Endometrium (tissue), 2 donors: Measurements from ENCODE around the gene MPZL1.

Source experiments
- FAIRE-seq: peaks from 2 replicates; lab custom pipeline; 2012; peaks lifted over from hg19 to GRCh38; lab: Jason Lieb, UNC
- donor health status: control.
- donor health status: control.

Gene MPZL1

DNA sequence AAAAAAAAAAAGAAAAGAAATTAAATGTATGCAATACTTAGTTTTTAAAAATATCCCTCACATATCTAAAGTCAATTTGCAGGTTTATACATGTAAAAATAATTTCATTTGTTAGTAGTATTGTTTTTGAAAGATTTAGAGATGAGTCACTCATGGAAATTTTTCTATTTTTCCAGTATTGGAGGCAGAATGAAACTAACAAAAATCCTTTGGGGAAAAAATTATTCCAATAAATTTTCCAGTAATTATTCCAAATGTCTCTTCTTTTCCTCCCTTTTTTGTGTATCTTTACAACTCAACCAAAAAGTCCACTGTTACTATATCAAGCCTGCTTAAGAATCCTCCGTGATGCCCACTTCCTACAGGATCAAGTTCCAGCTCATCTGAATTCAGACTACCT lies 29.9 kb downstream of the MPZL1 start:
- peak; percentile 23 for FAIRE-seq

DNA sequence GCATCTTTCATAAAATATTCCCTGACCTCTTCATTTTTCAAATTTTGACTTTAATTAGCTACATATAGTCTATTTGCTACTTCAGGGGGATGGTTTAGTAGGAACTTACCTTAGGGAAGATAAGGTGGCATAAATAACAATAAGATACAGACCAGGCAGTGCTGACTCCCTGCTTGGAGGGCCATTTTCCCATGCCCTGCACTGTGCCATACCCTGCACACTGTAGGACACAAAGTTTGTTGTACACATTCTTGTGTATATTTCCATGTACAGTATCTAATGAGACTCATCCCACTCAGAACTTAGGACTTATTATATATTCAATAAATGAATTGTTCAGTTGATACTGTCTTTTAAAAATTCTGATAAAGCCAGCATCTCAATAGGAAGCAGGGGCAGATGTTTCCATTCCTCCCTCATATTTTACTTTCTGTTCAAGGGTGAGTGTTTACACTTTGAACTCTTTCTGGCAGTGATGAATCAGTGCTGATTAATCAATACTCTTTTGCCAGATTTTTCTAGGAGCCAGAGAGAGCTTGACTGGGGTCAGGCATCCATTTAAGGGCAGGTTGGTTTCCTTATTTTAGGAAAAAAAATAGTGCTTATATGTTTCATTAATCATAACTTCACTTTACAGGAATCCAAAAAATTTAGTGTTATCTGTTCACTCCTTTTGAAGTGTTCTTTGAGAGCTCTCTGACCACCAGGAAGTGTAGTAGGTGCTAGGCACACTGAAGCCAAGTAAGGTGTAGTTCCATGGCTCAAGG lies 30.6 kb downstream of the MPZL1 start:
- no peak for FAIRE-seq

DNA sequence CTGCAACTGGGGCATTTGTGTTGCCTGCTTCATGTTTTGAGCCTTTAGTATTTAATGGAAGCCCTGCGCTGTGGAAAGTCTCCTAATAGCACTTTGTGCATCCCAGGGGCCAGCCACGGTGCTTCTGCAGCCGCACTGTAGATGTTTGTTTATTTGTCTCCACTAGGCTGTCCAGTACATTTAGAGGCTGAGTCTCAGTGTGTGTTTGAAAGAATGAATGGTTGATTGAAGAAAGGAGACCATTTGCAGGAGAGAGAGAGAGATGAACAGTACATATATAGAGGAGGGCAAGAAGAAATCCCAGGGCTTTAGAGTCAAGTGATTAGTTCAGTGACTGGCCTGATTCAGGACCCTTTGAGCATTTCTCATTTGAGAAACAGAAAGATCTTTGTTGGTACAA lies 33.9 kb downstream of the MPZL1 start:
- FAIRE-seq = no peak

DNA sequence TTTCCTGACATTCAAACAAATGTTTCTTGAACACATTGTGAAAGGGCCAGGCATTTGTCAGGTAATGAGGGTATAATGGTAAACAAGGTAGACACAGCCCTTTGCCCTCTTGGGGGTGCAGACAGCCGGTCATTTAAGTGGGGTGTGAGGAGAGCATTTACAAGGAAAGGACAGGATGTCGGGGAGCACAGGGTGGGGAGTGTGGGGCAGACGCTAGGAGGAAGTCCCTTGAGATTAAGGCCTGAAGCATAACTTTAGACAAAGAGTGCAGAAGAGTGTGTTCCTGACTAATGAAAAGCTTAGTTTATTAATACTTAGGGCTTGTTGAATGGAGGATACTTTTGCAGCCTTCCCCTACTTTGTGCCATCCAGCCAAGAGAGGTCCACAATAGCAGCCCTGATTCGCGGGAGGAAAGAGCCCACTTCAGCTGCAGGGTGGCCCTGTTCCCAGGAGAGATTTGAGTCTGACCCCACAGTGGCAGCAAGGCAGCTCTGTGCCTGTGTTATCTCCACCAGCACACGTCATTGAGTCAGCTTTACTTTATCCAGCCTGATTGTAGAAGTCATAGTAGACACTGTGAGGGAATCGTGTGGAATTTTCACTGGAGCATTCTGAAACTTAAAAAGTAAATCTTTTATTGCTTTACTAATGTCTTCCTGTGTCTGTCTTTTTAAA lies 35.1 kb downstream of the MPZL1 start:
- FAIRE-seq = no peak

DNA sequence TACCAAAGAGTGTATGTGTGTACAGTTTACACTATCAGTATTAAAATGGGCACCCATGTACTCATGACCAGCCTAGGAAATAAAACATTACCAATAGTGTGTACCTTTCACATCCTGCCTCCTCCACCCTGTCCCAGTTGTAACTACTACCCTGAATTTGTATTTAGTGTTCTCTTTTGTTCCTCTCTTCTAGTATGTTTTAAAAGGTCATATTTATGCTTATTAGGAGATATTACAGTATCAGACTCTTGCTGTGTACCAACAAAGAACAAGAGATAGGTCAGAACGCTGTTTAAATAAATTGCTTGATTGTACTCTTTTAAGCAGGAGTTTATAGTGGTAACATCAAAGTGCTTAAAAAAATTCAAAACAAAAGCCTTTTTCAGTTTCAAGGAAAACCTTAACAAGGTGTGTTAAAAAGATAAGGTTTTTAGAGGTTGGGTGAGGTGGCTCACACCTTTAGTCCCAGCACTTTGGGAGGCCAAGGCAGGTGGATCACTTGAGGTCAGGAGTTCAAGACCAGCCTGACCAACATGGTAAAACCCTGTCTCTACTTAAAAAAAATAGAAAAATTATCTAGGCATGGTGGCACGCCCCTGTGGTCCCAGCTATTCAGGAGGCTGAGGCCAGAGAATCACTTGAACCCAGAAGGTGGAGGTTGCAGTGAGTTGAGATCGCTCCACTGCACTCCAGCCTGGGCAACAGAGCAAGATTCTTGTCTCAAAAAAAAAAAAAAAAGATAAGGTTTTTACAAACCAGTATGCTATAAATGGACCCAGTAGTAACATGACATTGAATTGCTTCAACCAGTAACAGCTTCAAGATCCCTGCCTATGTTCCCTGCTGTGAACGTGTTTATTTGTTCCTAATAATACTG lies 35.9 kb downstream of the MPZL1 start:
- no peak for FAIRE-seq

DNA sequence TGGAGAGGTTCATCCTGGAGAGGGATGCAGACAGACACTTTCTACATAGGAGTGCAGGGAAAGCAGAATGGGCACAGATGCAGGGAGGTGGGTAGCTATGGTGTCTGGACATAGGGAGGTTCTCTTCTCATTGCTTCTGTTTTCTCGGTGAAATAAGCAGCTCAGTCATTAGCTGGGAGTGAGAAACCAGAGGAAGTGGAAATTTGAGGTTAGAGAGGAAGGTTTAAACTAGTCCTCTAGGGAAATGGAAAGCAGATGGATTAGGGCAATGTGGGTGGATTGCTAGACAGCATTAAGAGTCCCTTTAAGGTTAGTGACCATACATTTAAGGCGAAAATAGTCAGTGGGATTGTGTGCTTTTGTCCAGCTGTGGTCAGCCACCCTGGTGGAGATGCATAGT lies 39.6 kb downstream of the MPZL1 start:
- FAIRE-seq = no peak

DNA sequence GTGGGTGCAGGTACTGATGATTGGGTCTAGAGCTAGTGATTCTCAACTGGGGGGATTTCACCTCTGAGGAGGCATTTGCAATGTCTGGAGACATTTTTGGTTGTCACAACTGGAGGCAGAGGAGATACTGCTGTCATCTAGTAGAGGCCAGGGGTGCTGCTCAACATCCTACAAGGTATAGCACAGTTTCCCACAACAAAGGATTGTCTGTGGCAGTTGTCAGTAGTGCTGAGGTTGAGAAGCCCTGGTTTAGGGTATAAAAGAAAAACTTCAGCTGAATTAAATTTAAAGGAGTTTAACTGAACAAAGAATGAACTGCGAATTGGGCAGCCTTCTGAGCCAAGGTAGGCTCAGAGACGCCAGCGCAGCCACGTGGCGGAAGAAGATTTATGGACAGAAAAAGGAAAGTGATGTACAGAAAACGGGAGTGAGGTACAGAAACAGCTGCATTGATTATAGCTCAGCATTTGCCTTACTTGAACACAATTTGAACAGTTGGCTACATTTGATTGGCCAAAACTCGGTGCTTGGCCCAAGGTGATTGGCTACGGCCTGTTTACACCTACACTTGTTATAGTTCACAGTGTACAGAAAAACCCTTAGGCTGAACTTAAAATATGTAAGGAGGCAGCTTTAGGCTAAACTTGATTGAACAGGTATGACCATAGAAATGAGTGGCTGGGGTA lies 40.4 kb downstream of the MPZL1 start:
- no peak for FAIRE-seq

DNA sequence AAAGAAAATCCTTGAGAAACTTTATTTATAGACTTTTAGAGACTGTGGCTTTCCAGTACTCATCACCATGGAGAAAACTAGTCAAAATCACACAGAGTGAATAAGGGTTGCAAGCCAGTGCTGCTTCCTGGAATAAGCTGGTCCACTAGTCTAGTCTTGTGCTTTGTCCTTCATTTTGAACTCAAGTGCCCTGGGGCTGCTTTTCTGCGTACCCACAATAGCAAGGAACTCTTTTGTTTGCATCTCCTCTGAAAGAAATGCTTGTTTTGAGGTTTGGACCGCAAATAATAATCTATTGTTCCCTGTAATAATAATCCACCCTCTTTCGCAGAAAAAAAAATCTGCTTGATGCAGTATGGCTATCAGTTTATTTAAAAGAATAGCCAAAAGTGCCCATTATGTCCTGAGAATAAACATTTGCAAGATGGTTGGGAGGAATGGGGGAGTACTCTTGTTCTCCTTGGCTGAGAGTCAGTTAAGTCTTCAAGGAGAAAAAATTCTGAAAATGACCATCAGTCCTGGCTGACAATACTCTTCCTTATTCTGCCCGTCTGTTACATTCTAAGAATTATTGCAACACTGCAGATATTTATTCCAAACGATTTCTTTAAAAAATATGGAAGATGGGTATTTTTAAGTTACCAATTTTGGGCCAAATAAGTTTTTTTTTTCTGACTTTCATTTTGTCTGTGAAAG lies 41.9 kb downstream of the MPZL1 start:
- FAIRE-seq = no peak

DNA sequence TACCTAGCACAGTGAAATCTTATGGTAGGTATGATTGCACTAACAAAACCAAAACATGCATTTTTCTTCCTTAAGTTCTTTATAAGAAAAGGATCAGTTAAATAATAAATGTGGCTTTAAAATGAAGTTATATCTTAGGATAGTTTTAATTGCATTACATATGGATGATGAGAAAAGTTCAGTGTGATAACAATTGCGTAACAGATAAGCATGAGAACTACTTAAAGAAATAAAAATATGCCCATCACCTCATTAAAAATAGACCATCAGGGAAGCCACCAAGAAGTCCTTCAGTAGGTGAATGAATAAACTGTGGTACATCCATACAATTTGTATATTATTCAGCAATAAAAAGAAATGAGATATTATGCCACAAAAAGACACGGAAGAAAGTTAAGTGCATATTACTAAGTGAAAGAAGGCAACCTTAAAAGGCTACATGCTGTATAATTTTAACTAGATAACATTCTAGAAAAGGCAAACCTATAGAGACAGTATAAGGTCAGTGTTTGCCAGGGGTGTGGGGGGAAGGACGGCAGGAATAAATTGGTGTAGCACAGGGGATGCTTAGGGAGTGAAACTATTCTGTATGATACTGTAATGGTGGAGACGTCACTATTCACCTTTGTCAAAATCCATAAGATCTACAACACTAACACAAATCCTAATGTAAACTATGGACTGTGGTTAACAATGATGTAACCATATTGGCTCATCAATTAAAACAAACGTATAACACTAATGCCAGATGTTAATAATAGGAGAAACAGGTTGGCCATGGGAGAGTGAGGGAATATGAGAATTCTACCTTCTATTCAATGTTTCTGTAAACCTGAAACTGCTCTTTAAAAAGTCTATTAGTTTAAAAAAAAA lies 42.9 kb downstream of the MPZL1 start:
- FAIRE-seq = no peak

DNA sequence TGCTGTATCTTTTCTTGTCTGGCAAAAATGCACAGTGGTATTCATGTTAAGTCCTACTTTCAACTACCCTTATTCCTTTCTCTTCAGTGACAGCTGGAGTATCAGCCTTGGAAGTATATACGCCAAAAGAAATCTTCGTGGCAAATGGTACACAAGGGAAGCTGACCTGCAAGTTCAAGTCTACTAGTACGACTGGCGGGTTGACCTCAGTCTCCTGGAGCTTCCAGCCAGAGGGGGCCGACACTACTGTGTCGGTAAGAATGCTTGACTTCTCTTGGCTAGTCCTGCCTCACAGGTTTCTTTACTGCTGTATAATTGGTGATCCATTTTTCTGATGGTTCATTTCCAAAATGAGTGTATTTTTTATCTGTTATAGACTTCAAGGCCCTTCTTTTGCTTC lies 43.7 kb downstream of the MPZL1 start:
- no peak for FAIRE-seq

DNA sequence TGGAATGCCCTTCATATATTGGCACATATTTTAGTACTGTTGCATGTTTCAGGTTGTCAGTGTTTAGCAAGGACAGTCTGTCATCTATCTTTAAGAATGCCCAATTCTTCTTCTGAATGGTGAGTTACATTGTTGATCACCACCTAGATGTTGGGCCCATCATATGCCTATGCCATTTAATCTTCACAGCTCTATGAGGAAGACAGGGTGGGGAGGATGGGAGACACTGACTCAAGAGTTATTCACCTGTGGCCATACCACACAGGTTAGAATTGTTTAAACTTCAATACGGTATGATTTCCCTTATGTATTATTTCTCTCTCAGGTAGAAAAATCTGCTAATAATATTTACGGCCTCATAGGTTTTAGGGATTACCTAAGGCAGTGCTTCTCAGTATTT lies 44.8 kb downstream of the MPZL1 start:
- FAIRE-seq = no peak

DNA sequence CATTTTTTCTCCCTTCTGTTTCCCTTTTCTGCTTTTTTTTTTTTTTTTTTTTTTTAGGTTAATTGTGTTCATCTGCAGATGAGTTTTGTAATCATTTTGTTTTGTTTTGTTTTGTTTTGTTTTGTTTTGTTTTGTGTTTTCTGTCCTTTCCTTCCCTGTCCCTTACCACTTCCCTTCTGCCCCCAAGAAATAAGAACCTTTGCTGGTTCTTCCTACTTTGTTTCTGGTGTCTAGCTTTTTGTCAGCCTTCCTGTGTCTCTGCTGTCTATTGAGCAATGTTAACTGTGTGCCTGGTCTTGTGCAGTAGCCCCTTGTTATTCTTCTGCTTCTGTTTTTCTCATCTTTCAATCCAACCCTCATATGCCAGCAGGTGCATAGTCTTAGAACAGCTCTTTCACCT lies 46.0 kb downstream of the MPZL1 start:
- no peak for FAIRE-seq

DNA sequence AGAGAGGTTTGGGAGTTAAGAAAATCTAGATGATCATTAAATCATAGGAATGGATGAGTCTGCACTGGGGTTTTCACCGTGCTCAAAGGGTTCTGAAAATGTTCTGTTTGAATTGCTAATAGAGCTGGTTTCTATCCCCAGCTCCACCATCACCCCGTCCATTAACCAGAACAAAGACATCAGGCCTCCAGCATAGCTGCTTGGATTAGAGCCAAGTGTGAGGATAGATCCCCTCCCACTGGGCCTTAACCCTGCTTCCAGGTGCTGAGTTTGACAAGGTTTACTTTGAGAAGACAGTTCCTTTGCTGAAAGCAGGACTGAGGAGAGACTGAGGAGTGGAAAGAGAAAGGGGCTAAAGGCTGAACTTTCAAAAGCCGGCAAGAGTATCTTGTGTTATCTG lies 48.3 kb downstream of the MPZL1 start:
- FAIRE-seq = no peak

DNA sequence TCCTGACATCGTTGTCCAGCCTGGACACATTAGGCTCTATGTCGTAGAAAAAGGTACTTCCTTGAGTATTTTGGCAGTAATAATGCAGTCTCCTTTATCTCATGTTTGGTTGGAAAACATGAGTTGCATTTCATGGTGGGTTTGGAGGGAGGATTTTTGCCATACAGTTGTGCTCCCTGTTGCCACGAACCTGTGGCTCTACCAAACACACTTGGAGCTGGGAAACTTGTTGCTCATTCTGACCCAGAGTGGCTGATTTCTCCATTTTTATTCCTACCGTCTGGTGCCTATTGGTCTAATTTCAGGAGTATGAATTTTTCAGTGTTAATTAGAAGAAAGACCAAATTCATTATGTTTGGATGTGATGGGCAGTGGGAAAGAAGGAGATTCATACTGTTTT lies 50.7 kb downstream of the MPZL1 start:
- no peak for FAIRE-seq

DNA sequence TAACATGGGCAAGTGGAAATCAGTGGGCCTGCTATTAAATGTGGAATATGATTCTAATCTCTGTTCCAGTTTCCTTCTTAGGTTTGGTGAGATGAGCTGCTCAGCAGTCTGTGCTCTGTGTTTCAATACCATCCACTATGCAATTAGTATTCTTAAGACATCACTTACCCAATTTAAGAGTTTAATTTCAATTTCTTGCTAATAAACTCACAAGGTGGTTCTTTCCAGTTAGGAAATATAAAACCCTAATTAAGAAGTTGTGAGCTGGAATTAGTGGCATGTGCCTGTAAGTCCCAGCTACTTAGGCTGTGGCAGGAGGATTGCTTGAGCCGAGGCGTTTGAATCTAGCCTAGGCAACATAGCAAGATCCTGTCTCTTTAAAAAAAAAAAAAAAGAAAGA lies 51.7 kb downstream of the MPZL1 start:
- FAIRE-seq = no peak

DNA sequence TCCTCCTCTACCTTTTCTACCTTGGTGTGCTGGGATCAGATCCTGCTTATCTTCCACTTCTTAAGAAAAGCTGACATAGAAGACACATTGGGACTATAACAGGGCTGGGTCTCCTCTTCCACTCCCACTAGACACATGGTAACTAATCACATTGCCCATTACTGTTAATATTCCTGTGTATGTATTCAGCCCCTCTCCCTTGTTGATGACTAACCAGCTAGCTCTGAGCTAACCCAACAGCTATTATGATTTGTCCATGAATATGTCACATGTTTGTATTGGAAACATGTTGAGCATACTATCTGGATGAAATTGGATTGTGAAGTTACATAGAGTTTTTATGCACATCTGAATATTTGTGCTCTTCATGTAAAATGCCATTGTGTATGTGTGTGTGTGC lies 52.9 kb downstream of the MPZL1 start:
- FAIRE-seq = no peak

DNA sequence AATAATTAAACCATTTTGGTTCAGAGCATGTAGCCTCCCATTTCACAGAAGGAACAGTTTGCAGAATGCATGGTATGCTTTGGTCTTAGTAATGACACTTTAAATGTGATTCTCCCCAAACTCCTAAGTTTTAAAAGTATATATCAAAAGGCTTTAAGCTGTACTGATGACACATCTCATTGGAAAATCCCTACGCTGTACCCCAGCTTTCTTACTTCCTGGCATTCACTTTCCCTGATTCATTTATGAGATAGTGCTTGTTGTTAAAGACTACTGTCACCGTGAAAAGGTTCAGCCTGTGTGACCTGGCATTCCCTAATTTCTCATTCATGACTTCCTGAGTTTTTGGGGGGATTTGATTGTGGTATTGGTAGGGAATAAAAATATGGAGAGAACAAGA lies 53.4 kb downstream of the MPZL1 start:
- no peak for FAIRE-seq

DNA sequence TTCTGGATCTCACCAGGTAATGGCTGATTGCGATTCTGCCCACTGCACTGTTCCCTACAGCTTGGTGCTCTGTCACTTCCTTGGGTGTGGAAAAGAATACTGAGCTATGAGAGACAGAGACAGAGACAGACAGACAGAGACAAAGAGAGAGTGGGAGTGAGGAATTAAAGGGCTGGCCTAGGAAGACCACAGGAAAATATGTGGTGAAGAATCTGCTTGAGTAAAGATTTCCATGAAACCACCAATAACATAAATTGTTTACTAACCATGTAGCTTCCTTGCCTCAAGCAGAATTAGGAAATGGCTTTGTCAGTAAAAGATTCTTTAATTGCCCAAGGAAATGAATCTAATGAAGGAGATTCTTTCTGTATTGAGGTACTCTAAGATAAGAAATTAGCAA lies 54.4 kb downstream of the MPZL1 start:
- no peak for FAIRE-seq

DNA sequence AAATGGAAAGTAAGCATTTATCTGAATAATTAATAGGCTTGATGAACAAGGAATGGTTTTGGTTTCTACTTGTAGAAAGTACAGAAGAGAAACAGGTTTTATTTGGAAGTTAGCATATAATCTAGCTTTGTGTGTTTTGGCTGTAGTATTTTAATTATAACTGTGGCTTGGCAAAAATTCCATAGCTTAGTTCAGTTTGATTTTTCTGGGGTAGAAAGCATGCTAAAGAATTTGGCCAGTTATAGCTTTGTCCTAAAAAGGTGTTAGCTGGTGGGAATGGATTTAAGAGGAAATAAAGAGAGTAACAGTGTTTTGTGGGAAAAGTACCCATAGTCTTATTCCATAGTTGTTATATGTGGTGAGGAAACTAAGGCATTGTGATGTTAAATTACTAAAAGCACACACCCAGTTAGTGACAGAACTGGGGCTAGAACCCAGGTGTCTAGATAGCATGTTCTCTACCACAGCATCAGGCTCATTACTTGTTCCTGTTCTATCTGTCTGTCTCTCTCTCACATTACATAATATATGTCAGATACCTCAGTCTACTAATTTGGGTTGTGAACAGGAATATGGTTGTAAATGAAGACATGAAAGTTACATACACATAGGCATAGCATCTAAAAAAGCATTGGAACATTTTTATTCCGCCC lies 55.0 kb downstream of the MPZL1 start:
- FAIRE-seq = no peak

DNA sequence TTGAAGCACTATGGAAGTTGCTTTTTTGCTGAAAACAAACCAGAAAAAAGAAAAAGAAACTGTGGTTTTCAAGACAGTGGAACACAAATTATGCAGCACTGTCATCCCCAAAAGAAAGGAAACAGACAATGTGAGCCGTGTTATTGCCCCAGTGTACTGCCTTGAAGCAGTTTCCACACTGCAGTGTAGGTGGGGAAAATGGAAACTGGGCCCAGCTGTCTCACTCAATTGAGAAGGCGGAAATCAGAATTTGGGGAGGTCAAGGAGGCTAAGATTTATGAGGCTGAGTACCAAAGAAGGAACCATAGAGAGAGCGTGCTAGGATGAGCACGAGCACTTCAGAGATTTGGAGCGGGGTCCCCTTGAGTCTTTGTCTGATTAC lies 55.5 kb downstream of the MPZL1 start:
- FAIRE-seq = no peak
